HG03432 (cell line): ENCODE measurements around the gene IZUMO3.
"Not testable (repeated sequence)": the region's sequence is repeated elsewhere in the genome, so short reads cannot be mapped to it uniquely, and the experiment has no call there.

Experiments used
- ATAC-seq: cut with Tn5 transposase; IDR thresholded peaks from one replicate; pipeline ENCODE4 v1.9.1; 2021; ENCODE audit warnings: mild to moderate bottlenecking, moderate library complexity; ENCODE audit not compliant: unreplicated experiment

The IZUMO3 gene

GRCh38 chr9:24545847-24546522 lies at the start of gene IZUMO3:
TSS of gene IZUMO3 (minus strand) at chr9:24545897. CDS start at chr9:24545649, 248 bp downstream.
- ATAC-seq: no peak

- no peak for ATAC-seq
These were observed 48.6 kb upstream of the IZUMO3 start for GRCh38 chr9:24594234-24594850.

GRCh38 chr9:24590432-24590831 lies 44.7 kb upstream of the IZUMO3 start:
- no peak for ATAC-seq

GRCh38 chr9:24587883-24588282 lies 42.2 kb upstream of the IZUMO3 start:
- ATAC-seq: no peak

GRCh38 chr9:24582146-24583126 lies 36.7 kb upstream of the IZUMO3 start:
- no peak for ATAC-seq

- ATAC-seq: not testable (repeated sequence)
These were observed 34.3 kb upstream of the IZUMO3 start for GRCh38 chr9:24580005-24580404.

GRCh38 chr9:24572406-24572805 lies 26.7 kb upstream of the IZUMO3 start:
- no peak for ATAC-seq

- ATAC-seq: no peak
These were observed 16.3 kb upstream of the IZUMO3 start for GRCh38 chr9:24561957-24562356.

- ATAC-seq: no peak
These were observed 7.5 kb upstream of the IZUMO3 start for GRCh38 chr9:24553183-24553552.

GRCh38 chr9:24552526-24553182 lies 7.0 kb upstream of the IZUMO3 start:
- ATAC-seq: no peak

GRCh38 chr9:24545285-24545684 lies 412 bp downstream of the IZUMO3 start:
- ATAC-seq: no peak

- ATAC-seq: no peak
These were observed 27.2 kb downstream of the IZUMO3 start for GRCh38 chr9:24518545-24518944.

- no peak for ATAC-seq
These were observed 29.2 kb downstream of the IZUMO3 start for GRCh38 chr9:24516463-24516862.

GRCh38 chr9:24509850-24510249 lies 35.8 kb downstream of the IZUMO3 start:
- no peak for ATAC-seq

- no peak for ATAC-seq
These were observed 41.2 kb downstream of the IZUMO3 start for GRCh38 chr9:24504521-24504920.

- ATAC-seq: no peak
These were observed 43.3 kb downstream of the IZUMO3 start for GRCh38 chr9:24502206-24502937.

GRCh38 chr9:24500761-24501160 lies 44.9 kb downstream of the IZUMO3 start:
- no peak for ATAC-seq

GRCh38 chr9:24498632-24499031 lies 47.1 kb downstream of the IZUMO3 start:
- no peak for ATAC-seq

- ATAC-seq: no peak
These were observed 48.0 kb downstream of the IZUMO3 start for GRCh38 chr9:24497671-24498070.
